ENCODE data around the gene SZRD1.

Gene SZRD1

DNA sequence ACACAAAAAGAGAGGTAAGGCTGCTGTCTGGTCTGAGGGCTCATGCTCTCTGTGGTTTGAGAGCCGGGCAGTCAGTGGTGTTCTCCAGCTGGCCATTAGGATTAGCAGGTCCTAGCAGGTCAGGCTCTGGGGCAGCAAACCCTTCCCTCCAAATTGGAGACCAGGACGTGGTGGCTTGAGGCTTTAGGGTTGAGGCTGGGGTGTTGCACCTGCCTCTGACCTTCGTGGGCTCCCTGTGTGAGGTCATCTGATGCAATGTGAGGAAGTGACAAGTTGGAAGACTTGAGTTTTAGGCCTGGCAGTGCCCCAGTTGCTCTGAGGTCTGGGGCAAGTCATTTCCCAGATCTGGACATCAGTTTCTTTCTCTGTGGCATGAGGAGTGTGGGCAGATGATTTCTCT is 24.4 kb downstream of the SZRD1 start:
- no peak for DNase-seq
- intact Hi-C loops (cut with DNase I) = no loop called here

DNA sequence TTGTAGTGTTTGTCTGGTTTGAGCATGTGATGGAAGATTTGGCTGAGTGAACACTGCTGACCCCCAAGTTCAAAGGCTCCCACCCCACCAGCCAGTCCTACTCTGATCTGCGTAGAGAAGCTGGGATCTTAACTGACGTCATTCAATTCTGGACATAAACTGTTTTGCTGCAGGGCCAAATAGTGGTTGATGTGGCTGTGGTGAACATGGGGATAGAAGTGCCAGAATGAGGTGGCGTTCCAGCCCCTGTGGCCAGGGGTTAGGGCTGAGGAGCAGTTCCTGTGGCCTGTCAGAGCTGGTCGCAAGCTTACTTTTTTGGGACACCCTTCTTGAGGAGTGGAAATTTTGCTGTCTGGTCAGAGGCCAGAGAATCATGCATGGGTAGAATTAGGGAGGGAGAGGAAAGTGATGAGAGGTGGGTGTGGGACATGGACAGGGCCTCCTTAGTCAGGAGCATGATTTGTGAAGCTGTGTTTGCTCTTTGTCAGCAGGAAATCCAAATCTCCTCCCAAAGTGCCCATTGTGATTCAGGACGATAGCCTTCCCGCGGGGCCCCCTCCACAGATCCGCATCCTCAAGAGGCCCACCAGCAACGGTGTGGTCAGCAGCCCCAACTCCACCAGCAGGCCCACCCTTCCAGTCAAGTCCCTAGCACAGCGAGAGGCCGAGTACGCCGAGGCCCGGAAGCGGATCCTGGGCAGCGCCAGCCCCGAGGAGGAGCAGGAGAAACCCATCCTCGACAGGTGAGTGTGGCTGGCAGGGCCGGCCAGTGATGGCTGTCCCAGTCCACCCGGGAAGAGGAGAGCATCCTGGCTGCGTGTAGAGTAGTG is 25.9 kb downstream of the SZRD1 start:
- DNase-seq = no peak
- intact Hi-C loops (cut with DNase I) = no loop called here

DNA sequence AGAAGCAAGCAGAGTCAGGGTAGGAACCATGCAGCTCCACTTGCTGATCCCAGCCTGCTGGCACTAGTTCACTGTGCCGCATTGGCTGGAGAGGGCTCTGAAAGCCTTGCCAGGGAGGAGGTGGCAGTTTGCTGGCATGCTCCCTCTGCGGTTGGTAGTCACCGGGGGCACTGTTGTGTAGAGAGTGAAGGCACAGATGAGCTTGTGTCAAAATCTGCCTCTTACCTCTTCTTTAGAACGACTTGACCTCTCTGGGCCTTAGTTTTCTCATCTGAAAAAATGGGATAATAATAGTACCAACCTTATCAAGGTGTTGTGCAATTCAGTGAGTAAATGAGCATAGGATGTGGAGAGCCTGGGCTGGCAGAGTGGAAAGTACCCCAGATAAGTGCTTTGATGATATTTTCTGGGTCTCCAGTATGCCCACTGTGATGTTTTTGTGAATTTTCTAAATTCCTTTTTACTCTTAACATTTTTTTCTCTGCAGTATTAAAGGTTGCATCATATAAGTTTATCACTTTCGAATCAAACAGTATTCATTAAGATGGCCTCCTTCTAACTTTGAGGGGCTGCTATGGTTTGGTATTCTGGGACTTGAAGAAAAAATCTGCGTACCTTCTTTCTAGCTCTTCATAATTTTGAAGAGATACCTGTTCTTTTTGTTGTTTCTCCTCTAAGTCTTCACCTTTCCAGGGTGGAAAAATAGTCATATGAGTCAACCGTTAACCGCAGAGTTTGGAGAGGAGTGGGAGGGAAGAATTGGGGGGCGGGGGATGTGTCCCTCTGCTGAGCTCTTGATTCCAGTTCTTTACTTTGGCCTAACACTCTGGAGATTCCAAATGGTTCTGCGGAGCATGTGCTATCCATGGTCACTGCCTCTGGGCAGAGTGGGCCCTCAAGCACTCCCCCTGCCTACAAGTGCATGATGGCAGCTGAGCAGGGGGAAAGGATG is 26.8 kb downstream of the SZRD1 start:
- intact Hi-C loops (cut with DNase I) = no loop called here
- peak in 41 of 42 donors; percentile 18 to 85 (median 57) for DNase-seq

DNA sequence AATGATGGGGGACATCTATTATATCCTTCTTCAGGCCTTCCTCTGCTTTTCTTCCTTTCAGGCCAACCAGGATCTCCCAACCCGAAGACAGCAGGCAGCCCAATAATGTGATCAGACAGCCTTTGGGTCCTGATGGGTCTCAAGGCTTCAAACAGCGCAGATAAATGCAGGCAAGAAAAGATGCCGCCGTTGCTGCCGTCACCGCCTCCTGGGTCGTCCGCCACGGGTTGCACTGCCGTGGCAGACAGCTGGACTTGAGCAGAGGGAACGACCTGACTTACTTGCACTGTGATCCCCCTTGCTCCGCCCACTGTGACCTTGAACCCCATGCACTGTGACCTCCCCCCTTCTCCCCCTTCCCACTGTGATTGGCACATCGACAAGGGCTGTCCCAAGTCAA is 27.9 kb downstream of the SZRD1 start:
- no peak for DNase-seq
- intact Hi-C loops (cut with DNase I) = no loop called here

DNA sequence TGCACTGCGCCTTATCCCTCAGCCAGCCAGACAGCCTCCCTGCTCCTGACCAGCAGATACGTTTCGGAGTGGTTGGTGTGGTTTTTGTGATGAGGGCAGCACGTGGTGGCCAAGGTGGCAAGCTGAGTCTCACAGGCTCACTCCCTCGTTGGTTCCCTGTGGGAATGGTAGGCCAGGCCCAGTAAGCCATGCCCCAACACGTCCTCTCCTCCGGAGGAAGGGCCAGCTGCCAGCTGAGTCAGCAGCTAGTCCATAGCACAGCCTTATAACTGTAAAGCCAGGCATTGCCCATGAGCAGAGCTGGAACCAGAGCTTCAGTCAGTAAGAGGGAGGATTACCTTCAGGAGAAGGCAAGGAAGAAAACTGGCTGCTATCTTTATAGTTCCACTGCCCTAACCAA is 29.5 kb downstream of the SZRD1 start:
- intact Hi-C loops (cut with DNase I) = no loop called here
- peak in 2 of 42 donors; percentile 30 to 41 for DNase-seq

DNA sequence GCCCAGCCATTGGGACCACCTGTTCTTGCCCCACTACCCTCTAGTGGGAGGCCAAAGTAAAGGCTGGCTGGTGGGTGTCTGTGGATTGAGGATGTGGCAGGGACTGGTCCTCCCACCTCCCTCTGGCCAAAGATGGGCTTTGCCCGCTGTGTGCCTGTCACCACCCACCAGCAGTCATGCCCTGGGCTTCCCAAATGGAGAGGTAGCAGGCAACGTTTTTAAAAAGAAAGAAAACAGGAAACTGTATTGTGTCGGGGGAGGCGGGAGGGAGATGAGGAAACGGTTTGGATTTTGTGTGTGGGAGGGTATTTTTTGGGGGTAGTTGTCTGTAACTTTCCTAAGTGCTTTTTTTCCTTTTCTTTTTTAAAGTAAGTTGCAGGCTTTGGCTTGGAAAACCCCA is 30.1 kb downstream of the SZRD1 start:
- intact Hi-C loops (cut with DNase I) = no loop called here

DNA sequence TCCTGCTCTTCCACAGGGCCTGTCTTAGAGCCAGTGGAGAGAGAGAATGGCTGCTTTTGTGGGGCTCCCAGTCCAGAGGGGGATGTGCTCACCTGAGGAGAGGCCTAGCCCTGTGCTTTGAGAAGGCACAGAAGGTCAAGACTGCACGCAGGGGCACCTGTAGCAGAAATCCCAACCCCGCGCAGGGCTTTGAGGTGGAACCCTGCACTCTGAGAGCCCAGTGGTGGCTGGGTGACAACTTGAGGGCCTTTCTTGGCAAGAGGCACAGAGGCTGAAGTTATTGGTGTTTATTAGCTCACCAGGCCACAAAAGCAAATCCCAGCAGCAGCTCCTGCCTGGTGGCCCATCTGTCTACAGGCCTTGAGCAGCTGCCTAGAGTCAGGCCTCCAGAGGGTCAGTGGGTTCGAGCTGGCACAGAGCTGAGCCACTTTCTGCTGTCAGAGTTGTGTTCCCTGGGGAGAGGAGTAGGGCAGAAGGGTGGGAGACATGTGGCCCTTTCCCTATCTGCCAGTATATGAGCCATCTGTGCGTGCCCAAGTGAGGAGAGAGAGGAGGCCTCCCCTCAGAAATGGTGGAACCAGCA is 31.4 kb downstream of the SZRD1 start:
- intact Hi-C loops (cut with DNase I) = no loop called here
- no peak for DNase-seq

More for the DNA sequence above, 30.1 kb downstream of the SZRD1 start:
- DNase-seq = peak in 4 of 42 donors; percentile 15 to 48 (median 26)

DNA sequence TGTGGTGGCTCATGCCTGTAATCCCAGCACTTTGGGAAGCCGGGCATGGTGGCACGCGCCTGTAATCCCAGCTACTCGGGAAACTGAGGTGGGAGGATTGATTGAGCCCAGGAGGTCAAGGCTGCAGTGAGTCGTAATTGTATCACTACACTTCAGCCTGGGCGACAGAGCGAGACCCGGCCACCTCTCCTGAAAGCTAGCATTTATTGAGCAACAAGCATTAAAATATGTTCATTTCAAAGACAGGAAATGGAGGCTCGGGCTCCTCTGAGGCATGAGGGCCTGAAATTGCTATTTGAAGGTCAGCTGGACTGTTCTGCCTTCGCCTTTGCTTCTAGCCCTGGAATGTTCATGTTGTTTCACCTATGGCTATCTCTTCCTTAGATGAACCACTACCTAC is 35.7 kb downstream of the SZRD1 start:
- intact Hi-C loops (cut with DNase I) = no loop called here
- no peak for DNase-seq

DNA sequence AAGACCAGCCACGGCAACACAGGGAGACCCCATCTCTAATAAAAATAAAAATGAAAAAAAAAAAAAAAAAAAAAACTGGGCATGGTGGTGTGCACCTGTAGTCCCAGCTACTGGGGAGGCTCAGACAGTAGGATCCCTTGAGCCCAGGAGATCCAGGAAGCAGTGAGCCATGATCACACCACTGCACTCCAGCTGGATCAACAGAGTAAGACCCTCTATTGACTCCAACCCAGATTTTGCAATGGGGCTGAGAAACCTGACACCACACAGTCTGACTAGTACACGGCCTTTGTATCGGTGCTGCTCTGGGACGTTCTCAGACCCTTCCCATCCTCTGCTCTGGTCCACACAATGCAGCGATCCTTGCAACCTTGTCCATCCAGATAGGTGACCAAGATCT is 38.4 kb downstream of the SZRD1 start:
- DNase-seq = no peak
- intact Hi-C loops (cut with DNase I) = no loop called here

DNA sequence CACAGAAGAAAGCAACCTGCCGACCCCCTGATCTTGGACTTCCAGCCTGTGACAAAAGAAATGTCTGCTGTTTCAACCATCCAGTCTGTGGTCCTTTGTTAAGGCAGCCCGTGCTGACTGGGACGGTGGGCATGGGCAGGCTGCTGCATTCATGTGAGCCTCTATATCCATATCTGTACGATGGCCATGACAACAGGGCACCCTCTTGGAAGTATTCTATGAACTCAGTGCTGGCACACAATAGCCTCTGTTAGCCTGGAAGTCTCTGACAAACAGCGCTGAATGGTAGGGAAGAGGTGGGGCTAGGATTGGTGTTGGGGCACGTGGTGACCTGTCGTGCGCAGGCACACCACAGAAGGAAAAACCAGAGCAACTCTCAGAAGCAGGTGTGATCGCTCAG is 39.8 kb downstream of the SZRD1 start:
- DNase-seq = no peak
- intact Hi-C loops (cut with DNase I) = no loop called here

DNA sequence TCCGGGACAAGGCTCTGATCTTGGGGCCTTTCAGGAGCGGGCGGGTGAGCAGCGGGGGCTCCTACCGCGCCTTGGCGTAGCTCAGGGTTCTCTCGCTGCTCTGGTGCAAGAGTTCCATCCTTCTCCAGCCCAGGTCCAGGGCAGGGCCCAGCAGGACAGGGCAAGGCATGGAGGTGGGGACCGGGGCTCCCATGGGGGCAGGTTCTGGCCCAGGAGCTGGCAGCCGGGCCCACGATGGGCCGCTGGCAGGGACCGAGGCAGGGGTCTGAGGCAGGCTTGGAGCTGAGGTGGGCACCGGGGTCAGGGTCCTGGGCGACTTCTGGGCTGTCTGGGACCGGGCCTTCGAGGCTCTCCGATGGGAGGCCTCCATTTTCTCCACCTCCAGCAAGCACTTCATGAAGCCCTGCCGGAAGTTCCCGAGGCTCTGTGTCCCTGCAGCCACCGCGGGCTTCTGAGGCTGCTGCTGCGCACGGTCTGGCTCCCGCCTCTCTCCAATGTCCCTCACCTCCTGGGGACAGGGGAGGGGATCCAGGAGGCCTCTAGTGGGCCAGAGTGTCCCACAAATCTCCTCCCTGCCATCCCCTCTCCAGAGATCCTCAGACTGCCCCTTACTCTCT is 42.6 kb downstream of the SZRD1 start:
- intact Hi-C loops (cut with DNase I) = no loop called here
- no peak for DNase-seq

DNA sequence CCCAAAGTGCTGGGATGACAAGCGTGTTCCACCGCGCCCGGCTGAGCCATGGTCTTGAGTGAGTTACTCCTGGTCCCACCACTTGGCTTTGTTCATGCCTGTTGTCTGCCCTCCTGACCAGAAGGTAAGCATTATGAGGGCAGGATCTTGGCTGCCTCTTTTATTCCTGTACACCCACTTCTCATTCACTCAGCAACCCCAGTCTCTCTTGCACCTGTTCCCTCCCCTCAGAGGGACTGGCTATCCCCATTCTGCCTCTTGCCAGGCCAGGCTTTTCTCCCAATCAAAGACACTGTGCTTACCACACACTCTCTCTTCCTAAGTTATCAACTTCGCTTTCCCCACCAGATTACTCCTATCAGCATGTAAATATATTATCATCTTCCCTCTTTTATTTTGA is 43.8 kb downstream of the SZRD1 start:
- DNase-seq = no peak
- intact Hi-C loops (cut with DNase I) = no loop called here

DNA sequence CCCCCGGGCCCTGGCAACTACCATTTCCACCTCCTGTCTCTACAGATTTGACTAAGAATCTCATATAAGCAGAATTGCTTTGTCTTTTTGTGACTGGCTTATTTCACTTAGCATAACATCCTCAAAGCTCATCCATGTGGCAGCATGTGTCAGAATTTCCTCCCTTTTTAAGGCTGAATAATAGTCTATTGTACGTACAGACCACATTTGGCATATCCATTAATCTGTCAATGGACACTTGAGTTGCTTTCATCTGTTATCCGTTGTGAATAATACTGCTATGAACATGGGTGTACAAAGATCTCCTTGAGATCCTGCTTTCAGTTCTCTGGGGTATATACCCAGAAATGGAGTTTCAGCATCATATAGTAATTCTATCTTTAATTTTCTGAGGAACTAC is 46.1 kb downstream of the SZRD1 start:
- intact Hi-C loops (cut with DNase I) = no loop called here

DNA sequence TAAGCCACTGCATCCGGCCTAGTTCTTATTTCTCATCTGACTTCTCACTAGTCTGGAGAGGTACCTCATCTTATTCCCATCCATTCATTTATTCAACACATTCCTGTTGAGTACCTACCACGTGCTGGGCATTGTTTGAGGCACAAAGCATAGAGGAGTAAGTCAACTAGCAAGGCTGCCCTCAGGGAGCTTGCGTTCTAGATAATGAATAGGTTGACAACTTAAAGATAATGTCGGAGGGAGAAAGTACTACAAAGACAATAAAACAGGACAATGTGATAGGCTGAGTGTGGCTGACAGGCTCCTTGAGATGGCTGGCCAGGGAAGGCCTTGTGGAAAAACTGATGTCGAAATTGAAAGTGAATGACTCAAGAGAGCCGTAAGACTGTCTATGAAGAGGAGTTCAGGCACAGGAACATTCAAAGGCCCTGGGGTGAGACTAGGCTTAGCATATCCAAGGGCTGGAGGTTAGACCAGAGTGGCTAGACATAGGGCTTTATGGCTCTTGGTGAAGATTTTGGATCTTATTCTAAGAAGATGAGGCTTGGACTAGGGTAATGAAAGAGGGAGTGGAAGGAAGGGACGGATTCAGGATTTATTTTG is 51.9 kb downstream of the SZRD1 start:
- DNase-seq = no peak
- intact Hi-C loops (cut with DNase I) = no loop called here

More for the DNA sequence above, 46.1 kb downstream of the SZRD1 start:
- DNase-seq = no peak

DNA sequence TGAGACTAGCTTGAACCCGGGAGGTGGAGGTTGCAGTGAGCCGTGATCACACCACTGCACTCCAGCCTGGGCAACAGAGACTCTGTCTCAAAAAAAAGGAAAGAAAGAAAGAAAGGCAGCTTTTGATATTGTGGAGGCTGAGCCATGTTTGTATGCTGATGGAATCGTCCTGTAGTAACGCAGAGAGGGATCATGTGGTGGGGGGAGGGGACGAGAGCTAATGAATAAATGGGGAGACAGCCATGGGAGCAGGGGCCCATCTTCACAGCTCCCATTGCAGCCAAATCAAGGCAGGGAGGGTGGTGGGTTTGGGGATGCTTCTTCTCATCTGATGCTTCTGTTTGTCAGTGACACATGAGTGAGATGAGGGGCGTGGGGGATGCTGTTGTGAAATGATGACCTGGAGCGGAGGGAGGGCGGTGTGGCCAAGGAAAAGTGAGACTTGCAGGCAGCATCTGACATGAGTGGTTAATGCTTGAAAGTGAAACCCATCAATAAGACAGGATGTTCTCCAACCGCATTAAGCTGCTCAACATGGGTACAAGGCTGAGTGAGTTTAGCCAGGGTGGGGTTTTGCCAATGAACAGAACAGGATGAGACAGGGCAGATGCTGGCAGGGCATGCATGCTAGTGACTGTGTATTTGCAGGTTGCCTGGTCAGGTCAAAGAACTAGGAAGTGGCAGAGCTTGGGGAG is 53.5 kb downstream of the SZRD1 start:
- intact Hi-C loops (cut with DNase I) = no loop called here
- DNase-seq = no peak

DNA sequence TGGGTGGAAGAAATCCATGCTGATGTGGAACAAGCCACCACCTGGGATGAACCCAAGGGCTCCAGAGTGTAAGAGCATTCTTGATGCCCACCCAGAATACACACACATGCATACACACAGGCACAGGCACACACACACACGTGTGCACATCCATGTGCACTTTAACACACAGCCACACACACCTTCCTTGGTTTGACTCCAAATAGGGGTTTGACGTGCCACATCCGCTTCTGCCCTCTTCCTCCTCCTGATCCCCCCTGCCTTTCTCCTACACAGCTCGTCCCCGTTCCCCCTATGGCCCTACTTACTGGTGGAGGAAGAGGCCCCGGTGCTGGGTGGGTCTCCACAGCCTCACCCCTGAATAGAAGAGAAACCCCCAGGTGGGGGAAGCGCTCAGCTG is 54.2 kb downstream of the SZRD1 start:
- no peak for DNase-seq
- intact Hi-C loops (cut with DNase I) = no loop called here

DNA sequence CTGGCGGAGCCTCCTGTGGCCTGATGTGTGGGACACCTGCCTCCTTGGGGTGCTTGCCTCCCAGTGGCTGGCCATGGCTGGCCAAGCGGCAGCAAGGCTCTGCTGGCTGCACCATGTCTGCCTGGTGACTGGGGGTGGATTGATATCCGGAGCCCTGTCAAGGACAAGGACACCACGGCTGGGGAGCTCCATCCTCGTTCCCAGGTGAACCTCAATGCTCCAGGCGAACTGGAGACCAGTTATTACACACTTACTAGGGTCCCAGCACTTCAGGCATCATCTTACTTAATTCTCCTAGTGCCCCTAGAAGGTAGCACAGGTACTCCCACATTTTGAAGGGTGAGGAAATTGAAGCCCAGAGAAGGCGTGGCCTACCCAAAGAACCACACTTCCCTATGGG is 55.0 kb downstream of the SZRD1 start:
- intact Hi-C loops (cut with DNase I) = no loop called here
- DNase-seq = no peak
